ENCODE measurements around the gene ACYP2. TPM values are rescaled to one million over a fixed set of nuclear protein-coding genes. Genes with fewer than 3 reads are reported as not detected.
A peak's percentile ranks its signal among the peaks of the same experiment; 100 is the strongest.

Gene ACYP2
- total and polyA plus RNA-seq, 8 donors: 13.7 to 20.6 (median 16.2) TPM

DNA sequence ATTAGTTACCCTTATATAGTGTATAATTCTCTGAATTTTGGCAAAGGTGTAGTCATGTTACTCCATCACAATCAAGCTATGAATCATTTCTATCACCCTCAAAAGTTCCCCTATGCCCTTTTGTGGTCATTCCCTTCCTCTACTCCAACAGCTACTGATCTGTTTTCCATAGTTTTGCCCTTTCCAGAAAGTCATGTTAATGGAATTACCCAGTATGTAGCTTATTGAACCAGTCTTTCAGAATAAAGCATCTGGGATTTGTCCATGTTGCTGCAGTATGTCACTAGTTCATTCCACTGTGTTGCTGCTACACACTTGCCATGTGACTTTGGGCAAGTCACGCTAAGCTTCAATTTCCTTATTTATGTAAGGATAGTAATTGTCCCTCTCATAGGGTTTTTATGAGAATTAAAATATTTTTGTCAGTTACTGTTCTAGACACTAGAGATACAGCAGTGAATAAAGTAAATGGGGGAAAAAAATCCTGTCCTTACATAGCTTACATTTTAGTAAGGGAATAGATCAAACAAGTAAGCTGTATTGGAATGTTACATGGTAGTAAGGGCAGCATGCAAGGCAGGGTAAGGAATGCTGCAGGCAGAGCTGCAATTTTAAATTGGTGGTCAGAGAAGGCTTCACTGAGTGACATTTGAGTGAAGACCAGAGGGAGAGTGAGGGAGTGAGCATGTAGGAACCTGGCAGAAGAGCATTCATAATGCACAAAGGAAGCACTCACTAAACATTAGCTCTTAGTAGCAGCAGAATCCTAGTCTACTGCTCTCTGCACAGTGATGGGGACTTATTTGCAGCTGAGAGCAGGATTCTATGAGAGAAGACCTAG, 220.9 kb downstream of the ACYP2 start:
- DNase-seq (no peak), ATAC-seq (peak; percentile 62)
- no peaks in the 10 kb centered on the region for H3K9me3 ChIP-seq
- no peak overlapping the region for H3K4me3 ChIP-seq
- H3K27ac ChIP-seq: peak overlapping the region in 1 of 2 donors; percentile 23
- TF ChIP-seq, protein P1, sequence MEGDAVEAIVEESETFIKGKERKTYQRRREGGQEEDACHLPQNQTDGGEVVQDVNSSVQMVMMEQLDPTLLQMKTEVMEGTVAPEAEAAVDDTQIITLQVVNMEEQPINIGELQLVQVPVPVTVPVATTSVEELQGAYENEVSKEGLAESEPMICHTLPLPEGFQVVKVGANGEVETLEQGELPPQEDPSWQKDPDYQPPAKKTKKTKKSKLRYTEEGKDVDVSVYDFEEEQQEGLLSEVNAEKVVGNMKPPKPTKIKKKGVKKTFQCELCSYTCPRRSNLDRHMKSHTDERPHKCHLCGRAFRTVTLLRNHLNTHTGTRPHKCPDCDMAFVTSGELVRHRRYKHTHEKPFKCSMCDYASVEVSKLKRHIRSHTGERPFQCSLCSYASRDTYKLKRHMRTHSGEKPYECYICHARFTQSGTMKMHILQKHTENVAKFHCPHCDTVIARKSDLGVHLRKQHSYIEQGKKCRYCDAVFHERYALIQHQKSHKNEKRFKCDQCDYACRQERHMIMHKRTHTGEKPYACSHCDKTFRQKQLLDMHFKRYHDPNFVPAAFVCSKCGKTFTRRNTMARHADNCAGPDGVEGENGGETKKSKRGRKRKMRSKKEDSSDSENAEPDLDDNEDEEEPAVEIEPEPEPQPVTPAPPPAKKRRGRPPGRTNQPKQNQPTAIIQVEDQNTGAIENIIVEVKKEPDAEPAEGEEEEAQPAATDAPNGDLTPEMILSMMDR (IDR thresholded peaks at IDR 0.05): no peak
- no peaks in the 10 kb centered on the region for H3K27me3 ChIP-seq
- no peaks in the 10 kb centered on the region for H3K36me3 ChIP-seq
- intact Hi-C loops (cut with DNase I): loop anchor here in 1 of 2 donors (10.0 kb wide), 1 partner anchor 132 kb away; no protein-coding TSS in a partner anchor
- H3K4me1 ChIP-seq: peaks cover 0 to 2% of the 10 kb centered on the region in 2 donors

DNA sequence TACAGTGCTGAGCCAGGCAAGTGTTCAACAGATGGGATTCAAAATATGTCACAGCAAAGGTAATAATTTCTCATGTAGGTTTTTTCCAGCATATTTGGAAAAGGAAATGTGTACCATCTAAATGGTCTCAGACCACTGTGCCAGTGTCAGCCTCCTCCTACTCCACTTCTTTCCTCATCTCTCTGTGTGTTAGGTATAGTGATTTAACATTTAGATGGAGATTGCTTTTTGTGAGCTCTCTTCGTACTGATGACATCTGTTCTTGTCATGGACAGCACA, 221.5 kb downstream of the ACYP2 start:
- no peaks in the 10 kb centered on the region for H3K4me1 ChIP-seq
- ATAC-seq (no peak), DNase-seq (no peak)
- TF ChIP-seq, protein P1 (IDR thresholded peaks at IDR 0.05): no peak
- H3K4me3 ChIP-seq: no peak overlapping the region
- H3K27ac ChIP-seq: no peak overlapping the region
- no peaks in the 10 kb centered on the region for H3K36me3 ChIP-seq
- no peaks in the 10 kb centered on the region for H3K27me3 ChIP-seq
- H3K9me3 ChIP-seq: no peaks in the 10 kb centered on the region
- intact Hi-C loops (cut with DNase I): loop anchor here in 1 of 2 donors (10.0 kb wide), 1 partner anchor 132 kb away; no protein-coding TSS in a partner anchor

DNA sequence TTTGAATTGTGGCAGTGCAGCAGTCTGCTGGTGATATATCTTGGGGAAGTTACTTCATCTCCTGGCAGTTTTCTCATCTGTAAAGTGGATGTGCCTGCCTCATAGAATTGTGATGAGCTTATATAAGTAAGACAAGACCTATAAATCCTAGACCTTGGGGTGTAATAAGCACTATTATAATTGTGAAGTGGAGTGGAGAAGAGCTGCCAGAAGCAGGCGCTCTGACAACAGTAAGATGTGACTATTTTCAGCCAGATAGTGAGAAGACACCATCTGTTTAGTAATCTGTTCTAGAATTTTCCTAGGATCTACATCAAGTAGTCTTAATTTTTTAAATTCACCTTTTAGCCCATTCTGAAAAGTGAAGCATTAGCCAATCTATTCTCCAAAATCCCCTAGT, 226.2 kb downstream of the ACYP2 start:
- Histone ChIP-seq H3K9me3 (no peaks in the 10 kb centered on the region), H3K4me1 (no peaks in the 10 kb centered on the region), H3K27me3 (no peaks in the 10 kb centered on the region), H3K4me3 (no peak overlapping the region), H3K36me3 (no peaks in the 10 kb centered on the region), H3K27ac (no peak overlapping the region)
- no peak for DNase-seq
- intact Hi-C loops (cut with DNase I): no loop called here
- TF ChIP-seq, protein P1 (IDR thresholded peaks at IDR 0.05): no peak
- no peak for ATAC-seq

DNA sequence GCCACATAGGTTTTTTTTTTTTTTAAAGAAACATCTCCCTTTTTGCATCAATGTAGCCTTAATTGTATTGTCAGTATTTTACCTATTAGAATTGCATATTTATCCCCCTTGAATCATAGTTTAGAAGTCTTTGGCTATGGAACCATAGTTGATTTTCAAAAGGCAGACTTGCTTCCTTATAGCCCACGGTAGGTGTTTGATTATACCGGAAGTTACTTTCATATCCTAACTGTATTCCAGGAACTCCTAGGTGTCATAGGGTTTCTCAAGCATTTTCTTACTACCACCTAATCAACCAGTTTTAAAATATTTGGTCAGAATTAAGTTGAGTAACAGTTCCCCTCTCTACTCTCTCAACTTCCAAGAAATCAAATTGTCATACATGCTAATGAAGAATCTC, 227.2 kb downstream of the ACYP2 start:
- intact Hi-C loops (cut with DNase I): no loop called here
- no peak overlapping the region for H3K27ac ChIP-seq
- TF ChIP-seq, protein P1 (IDR thresholded peaks at IDR 0.05): no peak

DNA sequence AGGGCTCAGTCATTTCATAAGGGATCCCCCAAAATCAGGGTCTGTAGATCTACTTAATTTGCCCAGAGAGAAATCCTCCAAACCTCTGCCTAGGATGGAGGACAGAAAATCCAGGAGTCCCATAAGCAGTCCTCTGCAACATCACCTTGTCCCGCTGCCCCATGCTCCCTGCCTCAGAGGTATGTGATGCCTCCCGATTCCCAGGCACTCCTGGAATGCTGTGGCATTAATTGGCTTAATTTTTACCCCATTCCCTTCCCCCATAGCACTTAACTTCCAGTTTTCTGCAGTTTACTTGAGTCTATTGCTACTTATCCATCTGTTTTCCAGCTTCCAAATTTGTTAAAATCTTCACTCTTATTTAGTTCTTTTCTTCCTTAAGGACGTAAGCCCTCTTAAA, 232.2 kb downstream of the ACYP2 start:
- H3K27me3 ChIP-seq: no peaks in the 10 kb centered on the region
- H3K27ac ChIP-seq: no peak overlapping the region
- no peaks in the 10 kb centered on the region for H3K9me3 ChIP-seq
- TF ChIP-seq, protein P1 (IDR thresholded peaks at IDR 0.05): no peak
- no peak overlapping the region for H3K4me3 ChIP-seq
- peaks cover 0 to 5% of the 10 kb centered on the region in 2 donors for H3K4me1 ChIP-seq
- no peak for ATAC-seq
- intact Hi-C loops (cut with DNase I): no loop called here
- DNase-seq: no peak
- no peaks in the 10 kb centered on the region for H3K36me3 ChIP-seq

More for the DNA sequence above, 227.2 kb downstream of the ACYP2 start:
- no peaks in the 10 kb centered on the region for H3K27me3 ChIP-seq
- no peaks in the 10 kb centered on the region for H3K4me1 ChIP-seq
- no peak overlapping the region for H3K4me3 ChIP-seq
- no peaks in the 10 kb centered on the region for H3K9me3 ChIP-seq
- no peak for DNase-seq
- H3K36me3 ChIP-seq: no peaks in the 10 kb centered on the region
- ATAC-seq: no peak
